Astrocyte (in vitro differentiated cells and primary cell): ENCODE data around the gene CTBP2.
A peak's percentile ranks its signal among the peaks of the same experiment; 100 is the strongest.

Experiments
- CTCF ChIP-seq: IDR thresholded peaks from 2 replicates; pipeline ENCODE4 v1.5.1; 2011; ENCODE audit warnings: low read depth, mild to moderate bottlenecking, inconsistent platforms, low read length, moderate library complexity; ENCODE audit not compliant: insufficient read depth
- EZH2 ChIP-seq: IDR thresholded peaks from 2 replicates; pipeline ENCODE4 v1.6.1; 2012; ENCODE audit warnings: mild to moderate bottlenecking, low read length, inconsistent platforms; ENCODE audit not compliant: insufficient read depth

GRCh38 chr10:124992462-124993344 lies 167.7 kb downstream of the CTBP2 start:
- TF ChIP-seq CTCF (peak; percentile 50), EZH2 (no peak)
